ENCODE results near the gene PIGV.
"Not testable (repeated sequence)": the region's sequence is repeated elsewhere in the genome, so short reads cannot be mapped to it uniquely, and the experiment has no call there.

DNA sequence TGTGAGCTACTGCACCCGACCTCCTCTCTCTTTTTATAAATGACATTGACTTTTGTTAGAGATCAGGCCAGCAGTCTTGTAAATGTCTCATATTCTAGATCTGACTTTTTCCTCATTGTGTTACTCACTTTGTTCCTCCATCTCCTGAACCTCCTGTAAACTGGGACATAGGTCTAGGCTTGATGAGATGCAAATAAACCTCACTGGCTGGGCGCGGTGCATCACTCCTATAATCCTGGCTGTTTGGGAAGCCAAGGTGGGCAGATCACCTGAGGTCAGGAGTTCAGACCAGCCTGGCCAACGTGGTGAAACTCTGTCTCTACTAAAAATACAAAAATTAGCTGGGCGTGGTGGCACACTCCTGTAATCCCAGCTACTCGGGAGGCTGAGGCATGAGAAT is 60.1 kb downstream of the PIGV start:
- not testable (repeated sequence) for TF ChIP-seq POLR2A, CTCF (IDR thresholded peaks at IDR 0.05)

All from testis (tissue), 2 donors.